Activated CD8-positive, alpha-beta memory T cell treated with anti-CD3 and anti-CD28 coated beads, Interleukin-2, amount 50 U/mL, for 4 hours (primary cell): ENCODE measurements around the gene FITM1.

ENCODE experiments used
- DNase-seq: peaks from one replicate; pipeline ENCODE4 v3.0.0-alpha.2; 2020

Gene FITM1, protein sequence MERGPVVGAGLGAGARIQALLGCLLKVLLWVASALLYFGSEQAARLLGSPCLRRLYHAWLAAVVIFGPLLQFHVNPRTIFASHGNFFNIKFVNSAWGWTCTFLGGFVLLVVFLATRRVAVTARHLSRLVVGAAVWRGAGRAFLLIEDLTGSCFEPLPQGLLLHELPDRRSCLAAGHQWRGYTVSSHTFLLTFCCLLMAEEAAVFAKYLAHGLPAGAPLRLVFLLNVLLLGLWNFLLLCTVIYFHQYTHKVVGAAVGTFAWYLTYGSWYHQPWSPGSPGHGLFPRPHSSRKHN

DNA sequence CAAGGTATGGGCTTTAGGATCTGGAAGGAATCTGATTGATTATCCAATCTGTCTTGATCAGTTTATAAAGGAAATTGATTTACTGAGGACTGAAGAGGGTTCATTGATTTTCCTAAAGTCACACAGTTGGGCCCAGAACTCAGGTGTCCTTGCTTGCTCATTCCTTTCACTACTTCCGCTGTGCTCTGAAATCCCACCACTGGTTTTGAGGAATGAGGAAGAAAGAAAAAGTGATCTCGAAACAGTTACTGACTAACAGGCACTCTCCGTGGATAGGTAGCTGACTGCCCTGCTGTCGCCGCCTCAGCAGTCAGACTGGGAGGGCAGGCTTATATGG is at the start of gene FITM1:
FITM1 (plus strand) TSS at position 280 of the 337 bp plus-strand sequence. CDS start 905 bp downstream, outside the sequence.
- DNase-seq: no peak

- peak; percentile 69 for DNase-seq
Measured at GRCh38 chr14:24080888-24081738, 49.3 kb upstream of the FITM1 start.

GRCh38 chr14:24081739-24082211 is 48.7 kb upstream of the FITM1 start:
- DNase-seq: no peak

DNA sequence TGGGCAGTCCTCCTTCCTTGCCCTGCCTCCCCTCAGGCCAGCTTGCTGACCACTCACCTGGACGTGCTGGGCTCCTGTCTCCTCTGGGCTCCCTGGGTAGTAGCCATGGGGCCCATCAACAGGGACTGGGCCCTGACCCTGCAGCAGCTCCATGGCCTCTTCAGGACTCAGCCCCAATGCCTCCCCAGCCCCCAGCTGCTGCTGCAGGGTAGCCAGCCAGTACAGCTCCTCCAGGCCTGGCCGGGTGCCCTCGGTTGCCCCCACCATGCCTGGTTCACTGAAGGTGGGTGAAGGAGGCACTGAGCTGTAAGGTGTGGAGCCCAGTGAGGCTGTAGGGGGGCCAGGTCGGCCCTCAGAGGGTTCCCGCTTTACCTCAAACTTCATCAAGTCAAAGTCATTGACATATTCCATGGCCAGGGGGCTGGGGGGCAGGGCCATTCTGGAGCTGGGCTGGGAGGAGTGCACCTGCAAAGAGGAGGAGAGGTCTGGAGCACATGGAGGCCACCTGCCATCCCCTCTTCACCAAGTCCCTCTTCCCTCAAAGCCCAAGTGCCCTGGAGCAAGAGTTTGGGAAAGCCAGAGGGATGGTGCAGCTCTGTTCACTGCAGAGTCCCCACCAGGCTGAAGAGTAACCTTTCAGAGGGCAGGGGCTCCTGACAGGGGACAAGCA is 47.9 kb upstream of the FITM1 start:
- DNase-seq: no peak

GRCh38 chr14:24083462-24083861 is 47.0 kb upstream of the FITM1 start:
- DNase-seq: no peak

- DNase-seq: no peak
Measured at GRCh38 chr14:24084440-24084839, 46.0 kb upstream of the FITM1 start.

- DNase-seq: no peak
Measured at GRCh38 chr14:24085215-24085614, 45.2 kb upstream of the FITM1 start.

DNA sequence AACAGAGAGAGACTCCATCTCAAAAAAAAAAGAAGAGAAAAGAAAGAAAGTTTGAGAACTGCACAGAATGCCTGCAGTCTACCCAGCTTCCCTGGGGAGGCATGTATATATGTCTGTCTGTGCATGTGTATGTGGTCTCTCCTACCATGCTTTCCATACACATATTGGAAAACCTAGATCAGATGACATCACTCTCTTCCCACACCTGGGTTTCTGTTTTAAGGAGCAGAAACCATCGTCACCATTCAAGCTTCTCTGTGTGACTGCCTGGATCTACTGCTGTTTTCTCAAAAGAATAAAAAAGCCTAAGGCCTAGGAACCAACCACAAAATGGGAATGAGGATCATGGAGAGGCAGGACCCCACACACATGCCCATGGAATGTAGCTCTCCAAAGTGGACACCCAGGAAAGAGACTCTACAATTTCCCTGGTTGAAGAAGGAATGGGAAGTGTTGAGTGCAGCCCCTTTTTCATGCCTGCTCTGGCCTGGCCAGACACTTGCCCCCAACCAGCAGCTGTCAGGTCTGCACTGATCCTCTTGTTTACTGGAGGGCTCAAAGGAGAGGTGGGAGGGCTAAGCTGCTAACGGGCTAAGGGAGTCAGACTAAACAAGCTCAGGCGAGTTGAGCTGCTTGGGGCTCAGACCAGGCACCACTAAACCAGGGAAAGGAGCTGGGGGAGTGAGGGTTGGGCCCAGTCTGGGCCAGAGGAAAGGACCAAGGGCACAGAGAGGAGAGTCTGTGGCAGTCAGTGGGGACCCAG is 44.1 kb upstream of the FITM1 start:
- DNase-seq: no peak

DNA sequence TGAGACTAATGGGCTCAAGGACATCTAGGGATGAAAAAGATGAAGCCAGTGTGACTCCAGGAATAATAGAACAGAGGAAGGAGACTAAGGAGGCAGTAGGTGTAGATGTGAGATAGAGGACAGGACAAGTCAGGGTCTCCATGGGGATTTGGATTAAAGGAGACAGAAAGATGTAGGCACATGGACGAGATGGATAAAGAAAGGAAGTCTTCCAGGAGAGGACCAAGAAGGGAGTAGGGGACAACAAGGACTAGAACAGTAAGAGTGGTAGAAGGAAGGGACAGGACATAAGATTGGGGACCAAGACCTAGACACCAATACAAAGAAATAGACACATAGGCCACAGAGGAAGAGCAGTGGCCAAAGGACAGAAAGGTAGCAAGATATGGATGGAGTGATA is 43.5 kb upstream of the FITM1 start:
- no peak for DNase-seq

- DNase-seq: no peak
Measured at GRCh38 chr14:24088095-24088494, 42.4 kb upstream of the FITM1 start.

DNA sequence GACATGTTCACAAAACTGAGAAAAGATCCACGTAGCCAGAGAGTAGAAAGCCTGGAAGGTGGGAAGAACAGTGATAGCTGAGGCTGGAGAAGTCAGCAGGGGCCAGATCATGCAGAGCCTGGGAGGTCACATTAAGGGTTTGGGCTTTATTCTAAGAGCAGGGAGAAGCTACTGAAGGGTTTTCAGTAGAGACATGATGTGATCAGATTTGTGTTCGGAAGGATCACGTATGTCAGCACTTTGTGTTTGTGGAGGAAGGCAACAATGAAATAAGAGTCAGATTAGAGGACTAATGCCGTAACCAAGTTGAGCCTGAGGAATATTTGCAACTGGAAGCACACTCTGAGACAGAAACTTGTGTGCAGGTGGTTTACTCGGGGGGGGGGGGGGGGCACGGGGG is 40.6 kb upstream of the FITM1 start:
- DNase-seq: no peak

DNA sequence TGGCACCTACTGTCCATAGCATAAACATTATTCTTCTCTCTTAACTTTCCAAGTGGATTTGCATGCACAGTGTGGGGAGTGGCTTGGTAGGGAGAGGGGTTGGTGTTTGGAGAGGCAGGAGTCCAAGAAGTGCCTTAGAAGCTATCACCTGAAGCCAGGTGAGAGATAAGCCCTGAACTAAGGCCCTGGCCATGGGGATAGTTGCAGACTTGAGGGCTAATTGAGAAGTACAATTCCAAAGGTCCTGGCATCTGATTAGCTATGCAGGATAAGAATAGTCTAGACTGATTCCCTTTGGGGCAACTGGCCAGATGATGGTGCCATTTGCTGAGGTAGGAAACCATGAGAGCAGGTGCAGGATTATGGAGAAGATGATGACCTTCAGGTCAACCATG is 38.4 kb upstream of the FITM1 start:
- no peak for DNase-seq

DNA sequence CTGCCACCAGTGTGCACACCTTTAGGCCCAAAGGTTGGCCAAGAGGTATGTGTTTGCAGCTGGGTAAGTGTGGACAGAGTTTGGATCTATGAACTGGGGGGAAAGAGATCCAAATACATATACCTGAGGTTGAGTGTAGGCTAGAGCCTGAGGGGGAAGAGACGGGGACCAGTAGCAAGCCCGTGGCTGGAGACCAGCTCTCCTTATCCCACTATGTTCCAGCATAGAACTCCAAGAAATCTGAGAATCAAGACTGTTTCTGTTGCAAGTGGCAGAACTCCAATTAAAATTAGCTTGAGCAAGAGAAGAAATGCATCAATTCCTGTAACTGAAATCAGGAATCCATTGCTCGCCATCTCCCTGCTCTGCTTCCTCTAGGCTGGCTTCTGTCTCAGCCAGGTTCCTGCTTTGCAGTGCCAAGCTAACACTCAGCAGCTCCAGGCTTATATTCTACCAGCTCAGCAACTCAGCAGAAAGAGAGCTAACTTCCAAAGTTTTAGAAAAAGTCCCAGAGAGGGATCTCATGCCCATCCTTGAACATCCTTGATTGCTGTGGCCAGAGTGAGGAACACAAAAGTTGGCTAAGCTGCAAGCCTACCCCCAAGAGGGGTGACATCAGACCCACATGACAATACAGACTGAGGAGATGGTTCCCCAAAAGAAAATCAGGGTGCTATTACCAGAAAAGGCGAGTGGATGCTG is 37.8 kb upstream of the FITM1 start:
- DNase-seq: no peak

DNA sequence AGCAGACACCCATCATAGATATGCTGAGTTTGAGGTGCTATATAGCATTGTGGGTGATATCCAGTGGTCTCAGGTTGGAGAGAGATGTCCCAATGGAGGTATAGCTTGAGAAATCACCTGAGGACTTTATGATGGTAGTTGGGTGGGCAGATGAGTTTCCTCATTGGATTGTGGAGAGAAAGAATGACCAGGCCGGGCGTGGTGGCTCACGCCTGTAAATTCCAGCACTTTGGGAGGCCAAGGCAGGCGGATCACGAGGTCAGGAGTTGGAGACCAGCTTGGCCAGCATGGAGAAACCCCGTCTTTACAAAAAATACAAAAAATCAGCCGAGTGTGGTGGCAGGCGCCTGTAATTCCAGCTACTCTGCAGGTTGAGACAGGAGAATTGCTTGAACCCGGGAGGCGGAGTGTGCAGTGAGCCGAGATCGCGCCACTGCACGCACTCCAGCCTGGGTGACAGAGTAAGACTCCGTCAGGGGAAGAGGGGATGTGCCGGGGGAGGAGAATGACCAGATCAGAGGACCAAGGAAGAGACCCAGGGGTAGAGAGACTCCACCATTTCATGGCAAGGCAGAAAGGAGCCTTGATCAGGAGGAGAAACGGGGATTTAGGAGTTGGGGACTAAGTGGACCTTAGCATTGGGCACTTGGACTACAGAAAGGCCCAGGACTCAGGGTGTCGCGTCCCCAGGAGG is 37.1 kb upstream of the FITM1 start:
- no peak for DNase-seq

- peak; percentile 84 for DNase-seq
Measured at GRCh38 chr14:24093901-24094840, 36.3 kb upstream of the FITM1 start, which contains the start of gene PCK2. PCK2 (plus strand) TSS chr14:24094311; CDS start chr14:24094406, 95 bp downstream.

DNA sequence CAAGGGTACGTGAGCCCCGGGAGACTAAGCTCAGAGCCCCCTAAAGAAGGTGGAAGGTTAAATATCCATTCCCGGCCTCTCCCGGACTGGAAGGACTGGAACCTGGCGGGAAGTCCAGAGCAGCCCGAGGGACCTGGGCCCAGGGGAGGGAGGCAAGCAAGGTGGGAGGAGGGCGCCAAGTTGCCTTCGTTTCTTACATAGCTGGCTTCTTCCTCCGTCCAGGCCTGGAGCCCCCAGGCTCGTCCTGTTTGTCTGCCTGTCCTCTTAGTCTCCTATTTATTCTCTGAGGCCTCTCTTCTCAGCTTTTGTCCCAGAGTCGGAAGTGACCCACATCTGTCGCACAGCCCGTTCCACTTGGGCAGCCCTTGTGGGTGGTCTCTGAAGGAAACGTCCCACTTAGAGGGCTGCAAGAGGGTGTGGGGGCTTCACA is 35.6 kb upstream of the FITM1 start:
- DNase-seq: no peak

DNA sequence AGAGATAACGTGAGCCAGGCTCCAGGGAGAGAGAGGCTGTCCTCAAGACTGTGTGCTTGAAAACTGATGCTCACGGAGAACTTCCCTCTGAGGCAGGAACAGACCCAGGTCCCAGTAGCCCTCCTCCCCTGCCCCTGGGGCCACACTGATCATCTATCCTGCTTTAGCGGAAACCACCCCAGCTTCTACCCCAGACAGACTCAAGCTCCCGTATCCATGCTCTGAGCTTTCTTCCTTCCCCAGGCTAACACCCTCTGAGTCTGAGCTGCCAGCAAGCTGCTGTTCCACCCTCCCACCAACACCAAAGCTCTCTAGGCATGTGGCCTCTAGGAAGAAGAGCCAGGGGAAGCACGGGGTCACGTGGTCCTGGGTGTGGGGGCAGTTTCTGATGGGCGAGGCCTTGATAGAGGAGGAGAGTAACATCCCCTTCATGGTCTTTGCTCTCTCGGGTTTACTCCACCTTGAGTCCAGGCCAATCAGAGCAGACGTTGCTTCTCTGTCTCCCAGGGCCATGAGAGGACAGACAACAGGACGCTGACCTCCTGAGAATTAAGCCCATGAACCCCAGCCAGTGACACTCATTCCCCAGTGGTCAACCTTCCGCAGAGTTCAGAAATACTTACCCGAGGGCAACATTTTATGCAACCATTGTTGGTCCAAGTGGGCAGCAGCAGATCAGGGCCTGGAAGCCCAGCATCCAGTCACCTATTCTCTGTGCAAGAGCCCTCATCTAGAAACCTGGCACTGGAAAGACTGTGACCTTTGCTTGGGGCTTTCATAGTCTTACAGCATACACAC is 35.0 kb upstream of the FITM1 start:
- DNase-seq: peak; percentile 44

DNA sequence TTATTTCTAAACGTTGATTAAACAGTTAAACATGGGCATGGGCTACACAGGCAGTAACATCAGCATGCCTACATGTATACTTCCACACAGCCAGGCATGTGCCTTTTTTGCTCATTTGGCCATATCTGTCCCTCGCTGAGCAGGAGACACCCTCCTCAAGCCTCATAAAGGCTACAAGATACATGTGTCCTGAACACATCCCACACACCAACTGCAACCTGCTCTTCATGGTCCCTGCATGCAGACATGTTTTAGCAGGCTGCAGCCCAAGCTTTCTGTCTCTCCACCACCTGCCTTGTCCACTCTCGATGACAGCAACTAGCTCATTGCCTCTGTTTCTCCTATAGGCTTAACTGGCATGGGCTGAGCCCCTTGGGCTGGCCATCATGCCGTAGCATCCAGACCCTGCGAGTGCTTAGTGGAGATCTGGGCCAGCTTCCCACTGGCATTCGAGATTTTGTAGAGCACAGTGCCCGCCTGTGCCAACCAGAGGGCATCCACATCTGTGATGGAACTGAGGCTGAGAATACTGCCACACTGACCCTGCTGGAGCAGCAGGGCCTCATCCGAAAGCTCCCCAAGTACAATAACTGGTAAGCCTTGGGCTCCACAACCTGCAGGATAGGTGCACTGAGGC is 33.8 kb upstream of the FITM1 start:
- no peak for DNase-seq
